Cardiac muscle cell (in vitro differentiated cells and primary cell): ENCODE measurements around the gene RIBC2. TPM values are rescaled to one million over a fixed set of nuclear protein-coding genes. Genes with fewer than 3 reads are reported as not detected.
"Not testable (repeated sequence)": the region's sequence is repeated elsewhere in the genome, so short reads cannot be mapped to it uniquely, and the experiment has no call there.

ENCODE experiments used
- DNase-seq, 2 donors: peaks; one replicate each; pipeline versions ENCODE4 v3.0.0 to v3.0.0-alpha.2; 2010 to 2017; ENCODE audit warnings: low read depth in 1 of 2, low spot score in 1 of 2
- H3K27ac ChIP-seq: fragments of 200-600 bp; sonication (generic); 2 replicates; pipeline ENCODE4 v1.5.1; 2016
- H3K27me3 ChIP-seq: fragments of 200-600 bp; sonication (generic); 2 replicates; pipeline ENCODE4 v1.6.0; 2016; ENCODE audit warnings: control low read depth
- H3K36me3 ChIP-seq: fragments of 200-600 bp; sonication (generic); 2 replicates; pipeline ENCODE4 v1.5.1; 2016; ENCODE audit warnings: control low read depth
- H3K4me1 ChIP-seq: fragments of 200-600 bp; sonication (generic); 2 replicates; pipeline ENCODE4 v1.8.1; 2017; ENCODE audit warnings: low read depth, mild to moderate bottlenecking, mixed run types
- H3K4me3 ChIP-seq: fragments of 200-600 bp; sonication (generic); 2 replicates; pipeline ENCODE4 v1.5.1; 2016; ENCODE audit warnings: mild to moderate bottlenecking
- H3K9me3 ChIP-seq: fragments of 200-600 bp; sonication (generic); 2 replicates; pipeline ENCODE4 v1.5.1; 2017; ENCODE audit warnings: low read depth, mild to moderate bottlenecking, control low read depth
- CTCF ChIP-seq: IDR thresholded peaks from 2 replicates; pipeline ENCODE4 v1.5.1; 2012; ENCODE audit warnings: low read depth, mild to moderate bottlenecking, low read length
- polyA plus RNA-seq: library from polyadenylated mRNA; unstranded; fragments of >200 nt; fragmentation: Nextera tagmentation; extraction: Ambion mirVana; gene quantifications from 2 replicates; pipeline ENCODE4 v1.2.1, GENCODE V29; 2016
- total RNA-seq: library from RNA; depleted of rRNA; stranded (reverse); fragments of >200 nt; gene quantifications from 2 replicates; pipeline ENCODE4 v1.2.3, GENCODE V29; 2016

The RIBC2 gene
- total and polyA plus RNA-seq, 2 experiments from 2014 or later = 0.35 to 0.60 TPM

- TF ChIP-seq CTCF = no peak
- Histone ChIP-seq H3K9me3 (no peaks in the 10 kb centered on the region), H3K36me3 (no peaks in the 10 kb centered on the region), H3K27me3 (no peaks in the 10 kb centered on the region), H3K4me3 (no peak overlapping the region), H3K4me1 (no peaks in the 10 kb centered on the region), H3K27ac (no peak overlapping the region)
- peak in 1 of 2 donors; percentile 37 for DNase-seq
Measured at GRCh38 chr22:45462034-45462655, 48.7 kb downstream of the RIBC2 start.

- H3K27ac ChIP-seq, H3K9me3 ChIP-seq, H3K27me3 ChIP-seq, H3K4me1 ChIP-seq, H3K4me3 ChIP-seq, H3K36me3 ChIP-seq, DNase-seq: not testable (repeated sequence)
Measured at GRCh38 chr22:45463691-45464090, 50.2 kb downstream of the RIBC2 start.

GRCh38 chr22:45465633-45466032 is 52.1 kb downstream of the RIBC2 start:
- no peaks in the 10 kb centered on the region for H3K9me3 ChIP-seq
- H3K27me3 ChIP-seq = no peaks in the 10 kb centered on the region
- H3K36me3 ChIP-seq = no peaks in the 10 kb centered on the region
- no peaks in the 10 kb centered on the region for H3K4me1 ChIP-seq
- no peak for DNase-seq
- H3K27ac ChIP-seq = no peak overlapping the region
- no peak for TF ChIP-seq CTCF
- H3K4me3 ChIP-seq = no peak overlapping the region

GRCh38 chr22:45468872-45469271 is 55.4 kb downstream of the RIBC2 start:
- H3K4me1 ChIP-seq = peaks cover 3% of the 10 kb centered on the region
- no peak overlapping the region for H3K27ac ChIP-seq
- H3K27me3 ChIP-seq = no peaks in the 10 kb centered on the region
- H3K9me3 ChIP-seq = no peaks in the 10 kb centered on the region
- TF ChIP-seq CTCF = no peak
- DNase-seq = no peak
- no peaks in the 10 kb centered on the region for H3K36me3 ChIP-seq
- H3K4me3 ChIP-seq = no peak overlapping the region

- Histone ChIP-seq H3K9me3 (no peaks in the 10 kb centered on the region), H3K4me3 (no peak overlapping the region), H3K27me3 (no peaks in the 10 kb centered on the region), H3K4me1 (peaks cover 3% of the 10 kb centered on the region), H3K36me3 (no peaks in the 10 kb centered on the region), H3K27ac (no peak overlapping the region)
- TF ChIP-seq CTCF = no peak
- DNase-seq = peak in 1 of 2 donors; percentile 42
Measured at GRCh38 chr22:45469281-45470073, 56.0 kb downstream of the RIBC2 start.

- Histone ChIP-seq H3K27me3 (no peaks in the 10 kb centered on the region), H3K36me3 (no peaks in the 10 kb centered on the region), H3K27ac (no peak overlapping the region), H3K4me1 (peaks cover 3% of the 10 kb centered on the region), H3K4me3 (no peak overlapping the region), H3K9me3 (no peaks in the 10 kb centered on the region)
- DNase-seq = no peak
- TF ChIP-seq CTCF = no peak
Measured at GRCh38 chr22:45470871-45471270, 57.4 kb downstream of the RIBC2 start.
